Fibroblast of skin of abdomen (primary cell): ENCODE results near the gene OCIAD1.
A peak's percentile ranks its signal among the peaks of the same experiment; 100 is the strongest.
"Not testable (repeated sequence)": the region's sequence is repeated elsewhere in the genome, so short reads cannot be mapped to it uniquely, and the experiment has no call there.

Experiments
- DNase-seq: peaks from one replicate; pipeline ENCODE4 v3.0.0-alpha.2; 2013

Gene OCIAD1

GRCh38 chr4:48821431-48821830, 9.5 kb upstream of the OCIAD1 start:
- not testable (repeated sequence) for DNase-seq

- DNase-seq, result no peak
These were observed 3.3 kb upstream of the OCIAD1 start for GRCh38 chr4:48827622-48828021.

GRCh38 chr4:48831532-48832030, 693 bp downstream of the OCIAD1 start:
- peak; percentile 0 for DNase-seq

GRCh38 chr4:48832571-48832970, 1.7 kb downstream of the OCIAD1 start:
- DNase-seq, result no peak

- no peak for DNase-seq
These were observed 5.8 kb downstream of the OCIAD1 start for GRCh38 chr4:48836658-48837057.

- no peak for DNase-seq
These were observed 10.3 kb downstream of the OCIAD1 start for GRCh38 chr4:48841045-48841827.

GRCh38 chr4:48844843-48845242, 14.0 kb downstream of the OCIAD1 start:
- no peak for DNase-seq

- DNase-seq, result not testable (repeated sequence)
These were observed 17.9 kb downstream of the OCIAD1 start for GRCh38 chr4:48848799-48849198.

GRCh38 chr4:48851651-48852050, 20.8 kb downstream of the OCIAD1 start:
- DNase-seq, result no peak

- DNase-seq, result no peak
These were observed 22.9 kb downstream of the OCIAD1 start for GRCh38 chr4:48853604-48854394.

GRCh38 chr4:48854395-48854683, 23.5 kb downstream of the OCIAD1 start:
- DNase-seq, result no peak

GRCh38 chr4:48854982-48855381, 24.1 kb downstream of the OCIAD1 start:
- no peak for DNase-seq

- no peak for DNase-seq
These were observed 27.2 kb downstream of the OCIAD1 start for GRCh38 chr4:48858130-48858529.

- no peak for DNase-seq
These were observed 31.1 kb downstream of the OCIAD1 start for GRCh38 chr4:48862038-48862437.

- peak; percentile 16 for DNase-seq
These were observed 31.8 kb downstream of the OCIAD1 start for GRCh38 chr4:48862661-48863060.

GRCh38 chr4:48863728-48864127, 32.8 kb downstream of the OCIAD1 start:
- no peak for DNase-seq

GRCh38 chr4:48864696-48865095, 33.8 kb downstream of the OCIAD1 start:
- DNase-seq, result not testable (repeated sequence)

- DNase-seq, result no peak
These were observed 47.1 kb downstream of the OCIAD1 start for GRCh38 chr4:48877827-48878535.

GRCh38 chr4:48879561-48880442, 48.9 kb downstream of the OCIAD1 start:
- DNase-seq, result no peak

- DNase-seq, result not testable (repeated sequence)
These were observed 50.8 kb downstream of the OCIAD1 start for GRCh38 chr4:48881646-48882045.

GRCh38 chr4:48889750-48890149, 58.9 kb downstream of the OCIAD1 start:
- not testable (repeated sequence) for DNase-seq

- DNase-seq, result no peak
These were observed 60.2 kb downstream of the OCIAD1 start for GRCh38 chr4:48891028-48891619.
